Measurements from ENCODE around the gene FHOD3. TPM values are rescaled to one million over a fixed set of nuclear protein-coding genes. Genes with fewer than 3 reads are reported as not detected.

Gene FHOD3
- total and polyA plus RNA-seq, 2 of the 13 experiments (the other 11 are each of a cell fraction or from before 2014, with no cell fraction given) = 0.07 TPM; not detected in 1

DNA sequence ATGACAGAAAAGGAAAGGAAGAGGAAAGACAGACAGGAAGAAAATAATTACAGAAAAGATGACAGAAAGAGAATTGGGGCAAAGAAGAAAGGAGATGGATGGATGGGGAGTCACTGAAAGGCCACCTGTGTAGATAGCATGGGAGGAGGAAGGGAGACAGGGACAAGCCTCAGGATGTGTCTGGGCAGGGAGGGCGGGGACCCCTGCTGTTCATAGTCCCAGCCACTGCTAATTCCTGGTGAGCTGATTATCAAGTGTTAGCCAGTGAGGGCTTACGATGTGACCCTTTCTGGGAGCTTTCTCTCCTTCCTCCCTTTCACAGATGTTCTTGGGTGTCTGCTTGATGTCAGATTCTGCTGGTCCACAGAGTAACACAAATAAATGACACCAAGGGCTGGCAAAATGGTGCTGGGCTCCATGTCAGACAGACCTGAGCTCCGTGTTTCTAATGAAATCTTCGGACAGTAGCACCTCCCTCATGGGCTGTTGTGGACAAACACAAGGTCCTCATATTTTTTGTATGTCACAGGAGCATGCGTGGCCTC, 13.6 kb downstream of the FHOD3 start:
- BruUV-seq (replicated peaks) = no TSS peak
- POLR2A ChIA-PET = no interaction called here

More for the DNA sequence above, 13.6 kb downstream of the FHOD3 start:
- Histone ChIP-seq H2AFZ (ENCODE audit: low read length) (no peak overlapping the region), H3K9ac (ENCODE audit: insufficient read depth, low read depth, low read length) (no peak overlapping the region), H3K4me2 (ENCODE audit: low read depth, low read length) (no peak overlapping the region), H3K4me3 (replicated peaks in 1 of 3; ENCODE audit: insufficient read depth in 1 of 3, low read depth in 2 of 3, low read length in 3 of 3) (no peak overlapping the region), H3K4me1 (ENCODE audit: insufficient read depth, low read length) (0 out of 2 replicates have a peak, but pooled peaks cover 4% of the 10 kb centered on the region), H3K36me3 (replicated peaks in 1 of 2; ENCODE audit: control insufficient read depth in 1 of 2, insufficient read depth in 2 of 2, low read length in 2 of 2) (no peaks in the 10 kb centered on the region), H3K9me3 (ENCODE audit: low read length) (no peaks in the 10 kb centered on the region), H4K20me1 (ENCODE audit: insufficient read depth, low read length) (no peaks in the 10 kb centered on the region), H3K79me2 (ENCODE audit: insufficient read depth, low read length) (no peaks in the 10 kb centered on the region), H3K27me3 (ENCODE audit: control insufficient read depth in 1 of 2, insufficient read depth in 2 of 2, low read length in 2 of 2) (peaks cover 0 to 25% of the 10 kb centered on the region in 2 experiments; a peak in 2 of 5 replicates), H3K27ac (ENCODE audit: extremely low read length, insufficient read depth, low read length) (no peak overlapping the region)
- ATAC-seq (no peak), DNase-seq (ENCODE audit: low spot score) (no peak), FAIRE-seq (no peak)
- CTCF ChIA-PET (ENCODE audit: low intra/inter-chr PET ratio, low total read pairs) = no interaction called here
- WGBS (ENCODE audit: low lambda C conversion rate) = 24% methylated on average over 4 of the region's 5 CpGs
- no peak for TF ChIP-seq ZNF124 (CRISPR knock-in tag; IDR thresholded peaks at IDR 0.05)
- no peak for TF ChIP-seq SMAD1 (CRISPR knock-in tag; IDR thresholded peaks at IDR 0.05; ENCODE audit: borderline replicate concordance, low read depth)
- TF ChIP-seq, protein P1, sequence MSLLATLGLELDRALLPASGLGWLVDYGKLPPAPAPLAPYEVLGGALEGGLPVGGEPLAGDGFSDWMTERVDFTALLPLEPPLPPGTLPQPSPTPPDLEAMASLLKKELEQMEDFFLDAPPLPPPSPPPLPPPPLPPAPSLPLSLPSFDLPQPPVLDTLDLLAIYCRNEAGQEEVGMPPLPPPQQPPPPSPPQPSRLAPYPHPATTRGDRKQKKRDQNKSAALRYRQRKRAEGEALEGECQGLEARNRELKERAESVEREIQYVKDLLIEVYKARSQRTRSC (CRISPR knock-in tag; IDR thresholded peaks at IDR 0.05; ENCODE audit: low read depth) = no peak
- TF ChIP-seq, protein P2, sequence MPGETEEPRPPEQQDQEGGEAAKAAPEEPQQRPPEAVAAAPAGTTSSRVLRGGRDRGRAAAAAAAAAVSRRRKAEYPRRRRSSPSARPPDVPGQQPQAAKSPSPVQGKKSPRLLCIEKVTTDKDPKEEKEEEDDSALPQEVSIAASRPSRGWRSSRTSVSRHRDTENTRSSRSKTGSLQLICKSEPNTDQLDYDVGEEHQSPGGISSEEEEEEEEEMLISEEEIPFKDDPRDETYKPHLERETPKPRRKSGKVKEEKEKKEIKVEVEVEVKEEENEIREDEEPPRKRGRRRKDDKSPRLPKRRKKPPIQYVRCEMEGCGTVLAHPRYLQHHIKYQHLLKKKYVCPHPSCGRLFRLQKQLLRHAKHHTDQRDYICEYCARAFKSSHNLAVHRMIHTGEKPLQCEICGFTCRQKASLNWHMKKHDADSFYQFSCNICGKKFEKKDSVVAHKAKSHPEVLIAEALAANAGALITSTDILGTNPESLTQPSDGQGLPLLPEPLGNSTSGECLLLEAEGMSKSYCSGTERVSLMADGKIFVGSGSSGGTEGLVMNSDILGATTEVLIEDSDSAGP (CRISPR knock-in tag; IDR thresholded peaks at IDR 0.05; ENCODE audit: borderline replicate concordance) = no peak
- TF ChIP-seq, protein P3, sequence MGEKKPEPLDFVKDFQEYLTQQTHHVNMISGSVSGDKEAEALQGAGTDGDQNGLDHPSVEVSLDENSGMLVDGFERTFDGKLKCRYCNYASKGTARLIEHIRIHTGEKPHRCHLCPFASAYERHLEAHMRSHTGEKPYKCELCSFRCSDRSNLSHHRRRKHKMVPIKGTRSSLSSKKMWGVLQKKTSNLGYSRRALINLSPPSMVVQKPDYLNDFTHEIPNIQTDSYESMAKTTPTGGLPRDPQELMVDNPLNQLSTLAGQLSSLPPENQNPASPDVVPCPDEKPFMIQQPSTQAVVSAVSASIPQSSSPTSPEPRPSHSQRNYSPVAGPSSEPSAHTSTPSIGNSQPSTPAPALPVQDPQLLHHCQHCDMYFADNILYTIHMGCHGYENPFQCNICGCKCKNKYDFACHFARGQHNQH (CRISPR knock-in tag; IDR thresholded peaks at IDR 0.05) = no peak
- no peak for TF ChIP-seq HOXD1 (CRISPR knock-in tag; IDR thresholded peaks at IDR 0.05)
- in situ Hi-C loops (cut with HindIII; ENCODE audit: extremely low pct_ligation_motif_present, low pct_unique_long_range_greater_than_20kb) (no loop called here), intact Hi-C loops (cut with micrococcal nuclease; ENCODE audit: unreplicated experiment) (no loop called here)

Measured in HepG2 (cell line).